Effector memory CD8-positive, alpha-beta T cell (primary cell): ENCODE measurements around the gene MTSS2.

Experiments used
- ATAC-seq: fragments of 150-1000 bp; cut with Tn5 transposase; replicated peaks from 2 replicates; pipeline ENCODE4 v1.10.0; 2021; ENCODE audit warnings: mild to moderate bottlenecking, moderate library complexity
- DNase-seq, 3 experiments: peaks; one replicate each; pipeline ENCODE4 v3.0.0; 2021
- H3K27ac Mint-ChIP-seq, 2 donors: one replicate each; pipeline ENCODE4 v1.8.0; 2022; ENCODE audit warnings: mild to moderate bottlenecking in 2 of 2, mixed read lengths in 2 of 2, moderate library complexity in 2 of 2
- H3K27me3 Mint-ChIP-seq, 2 donors: one replicate each; pipeline ENCODE4 v1.8.0; 2022; ENCODE audit warnings: mixed read lengths in 2 of 2
- H3K36me3 Mint-ChIP-seq: one replicate; pipeline ENCODE4 v1.8.0; 2022; ENCODE audit warnings: mild to moderate bottlenecking, moderate library complexity, mixed read lengths; ENCODE audit not compliant: insufficient read depth
- H3K4me1 Mint-ChIP-seq, 2 donors: one replicate each; pipeline ENCODE4 v1.8.0; 2022; ENCODE audit warnings: low read depth in 2 of 2, mixed read lengths in 2 of 2
- H3K4me3 Mint-ChIP-seq, 2 donors: one replicate each; pipeline ENCODE4 v1.8.0; 2022; ENCODE audit warnings: mild to moderate bottlenecking in 2 of 2, mixed read lengths in 2 of 2, moderate library complexity in 2 of 2
- H3K9me3 Mint-ChIP-seq, 2 donors: one replicate each; pipeline ENCODE4 v1.8.0; 2022; ENCODE audit warnings: mixed read lengths in 2 of 2

The MTSS2 gene

GRCh38 chr16:70660672-70661350, 25.0 kb downstream of the MTSS2 start:
- Mint-ChIP-seq H3K27me3 (no peaks in the 10 kb centered on the region), H3K9me3 (no peaks in the 10 kb centered on the region), H3K36me3 (no peaks in the 10 kb centered on the region), H3K4me1 (peaks cover 0 to 3% of the 10 kb centered on the region in 2 donors), H3K4me3 (no peak overlapping the region), H3K27ac (peak overlapping the region in 1 of 2 donors; percentile 60)
- DNase-seq: no peak
- no peak for ATAC-seq

GRCh38 chr16:70659953-70660671, 25.7 kb downstream of the MTSS2 start:
- Mint-ChIP-seq H3K36me3 (no peaks in the 10 kb centered on the region), H3K27me3 (no peaks in the 10 kb centered on the region), H3K4me3 (no peak overlapping the region), H3K4me1 (peaks cover 0 to 3% of the 10 kb centered on the region in 2 donors), H3K9me3 (no peaks in the 10 kb centered on the region), H3K27ac (peak overlapping the region in 1 of 2 donors; percentile 60)
- DNase-seq (no peak), ATAC-seq (no peak)

DNA sequence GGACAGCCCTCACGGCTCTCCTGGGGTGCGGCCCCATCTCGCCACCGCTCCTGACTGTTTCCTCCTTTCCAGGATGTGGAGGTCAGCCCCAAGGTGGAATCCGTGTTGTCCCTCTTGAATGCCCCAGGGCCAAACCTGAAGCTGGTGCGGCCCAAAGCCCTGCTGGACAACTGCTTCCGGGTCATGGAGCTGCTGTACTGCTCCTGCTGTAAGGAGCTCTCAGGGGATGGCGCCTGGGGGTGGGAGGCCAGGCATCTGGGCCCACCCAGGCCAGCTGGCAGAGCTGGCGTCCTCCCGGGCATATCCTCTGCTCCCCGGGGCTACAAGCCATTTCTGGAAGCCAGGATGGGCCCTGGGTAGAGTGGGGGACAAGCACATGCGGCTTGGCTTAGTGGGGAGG, 26.3 kb downstream of the MTSS2 start:
- H3K27me3 Mint-ChIP-seq: no peaks in the 10 kb centered on the region
- DNase-seq: no peak
- peaks cover 0 to 3% of the 10 kb centered on the region in 2 donors for H3K4me1 Mint-ChIP-seq
- no peaks in the 10 kb centered on the region for H3K9me3 Mint-ChIP-seq
- no peak overlapping the region for H3K4me3 Mint-ChIP-seq
- no peak overlapping the region for H3K27ac Mint-ChIP-seq
- H3K36me3 Mint-ChIP-seq: no peaks in the 10 kb centered on the region
- no peak for ATAC-seq

DNA sequence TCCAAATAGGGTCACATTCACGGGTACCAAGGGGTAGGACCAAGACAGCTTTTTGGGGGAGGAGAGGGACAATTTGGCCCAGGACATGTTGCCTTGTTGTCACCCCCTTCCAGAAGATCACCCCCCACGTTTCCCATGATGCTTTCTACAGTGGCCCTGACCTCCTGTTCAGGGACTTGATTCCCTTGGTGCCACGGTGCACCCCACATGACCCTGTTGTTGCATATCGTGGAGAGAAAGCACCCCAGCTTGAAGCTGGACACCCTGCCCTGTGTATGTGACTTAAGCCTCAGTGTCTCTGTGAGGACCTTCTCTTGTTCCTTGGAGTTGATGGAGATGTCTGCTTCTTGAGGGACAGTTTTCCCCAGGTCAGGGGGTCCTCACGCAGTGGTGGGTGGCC, 26.9 kb downstream of the MTSS2 start:
- H3K27ac Mint-ChIP-seq: no peak overlapping the region

DNA sequence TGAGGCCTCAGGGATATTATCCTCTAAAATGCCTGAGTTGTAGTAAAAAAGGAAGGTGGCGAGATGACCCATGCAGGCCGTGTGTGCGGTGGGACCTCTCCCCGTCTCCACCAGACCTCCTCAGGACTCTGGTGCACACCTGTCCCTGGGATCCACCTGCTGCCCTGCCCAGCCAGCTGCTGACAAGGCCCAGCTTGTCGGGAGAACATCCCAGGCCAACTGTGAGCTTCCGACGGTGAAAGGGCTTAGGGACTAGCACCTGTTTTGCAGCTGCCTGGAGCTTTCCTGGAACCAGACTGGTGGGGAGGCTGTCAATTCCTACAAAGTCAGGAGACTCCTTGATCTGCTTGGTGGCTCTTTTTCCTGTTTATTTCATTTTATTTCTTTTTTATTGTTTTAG, 27.9 kb downstream of the MTSS2 start:
- peak overlapping the region in 1 of 2 donors; percentile 44 for H3K27ac Mint-ChIP-seq
- no peak for DNase-seq

More for the DNA sequence above, 26.9 kb downstream of the MTSS2 start:
- no peak for ATAC-seq
- Mint-ChIP-seq H3K4me3 (no peak overlapping the region), H3K27me3 (no peaks in the 10 kb centered on the region), H3K36me3 (no peaks in the 10 kb centered on the region), H3K4me1 (peaks cover 2 to 4% of the 10 kb centered on the region in 2 donors), H3K9me3 (no peaks in the 10 kb centered on the region)
- DNase-seq: no peak

DNA sequence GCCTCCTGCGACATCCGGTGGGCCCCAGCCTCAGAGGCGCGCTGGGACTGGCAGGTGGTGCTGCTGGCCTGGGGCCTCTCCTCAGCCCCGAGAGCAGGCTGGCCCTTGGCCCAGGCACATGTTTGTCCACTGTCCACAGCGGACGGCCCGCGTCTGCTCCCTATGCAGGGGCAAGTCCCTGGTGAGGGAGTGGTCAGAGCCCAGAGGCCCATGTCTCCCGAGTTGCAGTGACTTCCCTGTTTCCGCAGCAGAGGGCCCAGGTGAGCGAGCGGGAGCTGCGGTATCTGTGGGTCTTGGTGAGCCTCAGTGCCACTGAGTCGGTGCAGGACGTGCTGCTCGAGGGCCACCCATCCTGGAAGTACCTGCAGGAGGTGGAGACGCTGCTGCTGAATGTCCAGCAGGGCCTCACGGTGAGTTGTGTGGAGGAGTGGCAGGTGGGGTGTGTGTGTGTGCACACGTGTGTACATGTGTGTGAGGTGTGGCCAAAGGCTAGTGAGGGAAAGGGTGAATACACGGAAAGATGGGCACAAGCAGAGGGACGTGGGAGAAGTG, 29.1 kb downstream of the MTSS2 start:
- no peak overlapping the region for H3K4me3 Mint-ChIP-seq
- no peaks in the 10 kb centered on the region for H3K27me3 Mint-ChIP-seq
- no peaks in the 10 kb centered on the region for H3K36me3 Mint-ChIP-seq
- H3K9me3 Mint-ChIP-seq: no peaks in the 10 kb centered on the region
- ATAC-seq (no peak), DNase-seq (no peak)
- peak overlapping the region in 1 of 2 donors; percentile 66 for H3K27ac Mint-ChIP-seq
- peaks cover 5 to 7% of the 10 kb centered on the region in 2 donors for H3K4me1 Mint-ChIP-seq

More for the DNA sequence above, 27.9 kb downstream of the MTSS2 start:
- Mint-ChIP-seq H3K4me1 (peaks cover 5 to 7% of the 10 kb centered on the region in 2 donors), H3K9me3 (no peaks in the 10 kb centered on the region), H3K27me3 (no peaks in the 10 kb centered on the region), H3K4me3 (no peak overlapping the region), H3K36me3 (no peaks in the 10 kb centered on the region)
- ATAC-seq: no peak

- ATAC-seq: no peak
- DNase-seq: no peak
- Mint-ChIP-seq H3K4me1 (peaks cover 5 to 7% of the 10 kb centered on the region in 2 donors), H3K27ac (no peak overlapping the region), H3K4me3 (no peak overlapping the region), H3K9me3 (no peaks in the 10 kb centered on the region), H3K36me3 (no peaks in the 10 kb centered on the region), H3K27me3 (no peaks in the 10 kb centered on the region)
These were observed 29.7 kb downstream of the MTSS2 start for GRCh38 chr16:70656065-70656711.

GRCh38 chr16:70653809-70654771, 31.8 kb downstream of the MTSS2 start:
- peak; percentile 77 for ATAC-seq
- Mint-ChIP-seq H3K4me3 (peak overlapping the region; percentile 30 to 54), H3K27ac (no peak overlapping the region), H3K4me1 (peaks cover 4 to 5% of the 10 kb centered on the region in 2 donors), H3K9me3 (no peaks in the 10 kb centered on the region), H3K27me3 (no peaks in the 10 kb centered on the region), H3K36me3 (no peaks in the 10 kb centered on the region)
- DNase-seq: peak; percentile 70 to 85 (median 73)

- no peak overlapping the region for H3K27ac Mint-ChIP-seq
- ATAC-seq (no peak), DNase-seq (no peak)
- H3K27me3 Mint-ChIP-seq: no peaks in the 10 kb centered on the region
- no peaks in the 10 kb centered on the region for H3K36me3 Mint-ChIP-seq
- peak overlapping the region in 1 of 2 donors; percentile 30 for H3K4me3 Mint-ChIP-seq
- peaks cover 4 to 5% of the 10 kb centered on the region in 2 donors for H3K4me1 Mint-ChIP-seq
- H3K9me3 Mint-ChIP-seq: no peaks in the 10 kb centered on the region
These were observed 32.4 kb downstream of the MTSS2 start for GRCh38 chr16:70653406-70653805.

DNA sequence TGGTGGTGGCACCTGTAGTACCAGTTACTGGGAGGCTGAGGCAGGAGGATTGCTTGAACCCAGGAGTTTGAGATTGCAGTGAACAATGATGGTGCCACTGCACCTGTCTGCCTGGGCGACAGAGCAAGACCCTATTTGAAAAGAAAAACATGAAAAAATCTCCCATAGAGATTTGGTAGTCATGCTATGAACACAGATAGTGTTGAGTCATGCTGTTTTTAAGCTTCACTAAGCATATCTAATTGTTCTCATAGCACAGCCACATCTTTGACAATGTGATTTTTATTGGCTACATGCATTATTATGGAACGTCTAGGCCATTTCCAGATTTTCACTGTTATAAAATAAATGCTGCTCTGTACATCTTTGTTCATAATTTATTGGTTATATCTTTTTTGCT, 33.5 kb downstream of the MTSS2 start:
- Mint-ChIP-seq H3K36me3 (no peaks in the 10 kb centered on the region), H3K9me3 (no peaks in the 10 kb centered on the region), H3K4me1 (peaks cover 4 to 5% of the 10 kb centered on the region in 2 donors), H3K27me3 (peaks cover 7 to 9% of the 10 kb centered on the region in 2 donors), H3K4me3 (no peak overlapping the region), H3K27ac (no peak overlapping the region)
- no peak for DNase-seq
- no peak for ATAC-seq

DNA sequence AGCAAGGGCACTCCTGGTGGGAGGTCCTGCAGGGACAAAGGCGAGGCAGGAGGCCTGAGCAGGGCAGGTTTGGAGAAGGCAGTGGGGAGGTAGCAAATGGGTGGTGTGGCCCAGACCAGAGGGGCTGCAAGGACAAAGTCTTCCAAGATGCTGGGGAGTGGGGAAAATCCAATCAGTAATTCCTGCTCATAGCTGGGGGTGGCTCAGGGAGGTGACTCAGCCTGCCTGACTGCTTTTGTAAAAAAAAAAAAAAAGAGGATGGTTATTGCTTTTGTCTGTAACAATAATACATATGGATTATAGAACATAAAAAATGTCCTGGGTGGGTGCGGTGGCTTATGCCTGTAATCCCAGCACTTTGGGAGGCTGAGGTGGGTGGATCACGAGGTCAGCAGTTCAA, 34.3 kb downstream of the MTSS2 start:
- no peak for ATAC-seq
- Mint-ChIP-seq H3K4me1 (peaks cover 4 to 5% of the 10 kb centered on the region in 2 donors), H3K9me3 (no peaks in the 10 kb centered on the region), H3K4me3 (no peak overlapping the region), H3K27ac (peak overlapping the region; percentile 67 to 83), H3K36me3 (no peaks in the 10 kb centered on the region), H3K27me3 (peaks cover 7 to 10% of the 10 kb centered on the region in 2 donors)
- DNase-seq: no peak

DNA sequence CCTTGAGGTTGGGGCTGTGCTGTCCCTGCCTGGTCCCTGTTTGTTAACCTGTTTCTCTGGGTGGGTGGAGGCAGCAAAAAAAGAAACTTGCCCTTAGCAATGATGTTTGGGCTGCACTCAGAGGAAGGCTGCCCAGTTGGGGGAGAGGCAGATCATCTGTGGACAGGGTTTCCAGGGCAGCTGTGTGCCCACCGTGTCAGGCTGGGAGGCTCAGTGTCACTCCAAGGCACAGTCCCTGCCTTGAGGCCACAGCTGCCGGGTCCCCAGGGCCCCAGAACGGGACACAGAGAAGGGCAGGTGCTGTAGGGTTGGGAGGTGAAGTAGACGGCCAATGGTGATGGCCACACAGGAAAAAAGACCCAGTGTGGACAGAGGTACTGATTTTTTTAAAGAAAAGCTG, 35.6 kb downstream of the MTSS2 start:
- ATAC-seq (no peak), DNase-seq (no peak)
- no peaks in the 10 kb centered on the region for H3K36me3 Mint-ChIP-seq
- H3K4me3 Mint-ChIP-seq: no peak overlapping the region
- H3K4me1 Mint-ChIP-seq: peaks cover 4 to 5% of the 10 kb centered on the region in 2 donors
- H3K27me3 Mint-ChIP-seq: peaks cover 7 to 10% of the 10 kb centered on the region in 2 donors
- H3K27ac Mint-ChIP-seq: no peak overlapping the region
- H3K9me3 Mint-ChIP-seq: no peaks in the 10 kb centered on the region
